RWPE1 (cell line): ENCODE measurements around the gene ULK4.
A peak's percentile ranks its signal among the peaks of the same experiment; 100 is the strongest.

Source experiments
- CTCF ChIA-PET: fragments of 350-600 bp; sonication (Branson Sonifier 250); formaldehyde crosslinking; extraction: SDS; loops from one replicate; lab custom pipeline; 2021; lab: Yijun Ruan, JAX
- POLR2A ChIA-PET: fragments of 400-600 bp; formaldehyde crosslinking; extraction: SDS; loops from one replicate; lab custom pipeline; 2020; ENCODE audit warnings: antibody characterized with exemption; ENCODE audit not compliant: low non-redundant PET; lab: Yijun Ruan, JAX
- DNase-seq: peaks from one replicate; pipeline ENCODE4 v3.0.0; 2012; ENCODE audit warnings: low spot score
- H3K27ac ChIP-seq: fragments of 450-650 bp; 2 replicates; pipeline ENCODE4 v1.5.1; 2017
- TF ChIP-seq, protein P1 (sequence below): fragments of 450-650 bp; conservative IDR thresholded peaks from 2 replicates; pipeline ENCODE4 v1.5.1; 2017; ENCODE audit warnings: low read depth, mild to moderate bottlenecking

Gene ULK4

DNA sequence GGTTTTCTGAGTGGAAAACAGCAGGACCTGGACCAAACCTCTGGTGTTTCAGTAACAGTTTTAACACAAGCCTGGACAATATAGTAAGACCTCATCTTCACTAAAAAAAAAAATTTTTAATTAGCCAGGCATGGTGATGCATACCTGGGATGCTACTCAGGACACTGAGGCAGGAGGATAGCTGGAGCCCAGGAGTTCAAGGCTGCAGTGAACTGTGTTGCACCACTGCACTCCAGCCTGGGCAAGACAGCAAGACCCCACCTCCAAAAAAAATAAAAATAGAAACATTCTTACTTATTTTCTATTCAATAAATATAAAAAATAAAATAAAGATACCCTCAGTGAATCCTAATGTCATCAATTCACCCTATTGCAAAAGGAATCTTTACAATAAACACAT, 21.5 kb downstream of the ULK4 start:
- POLR2A ChIA-PET = no interaction called here
- CTCF ChIA-PET = no interaction called here
- TF ChIP-seq, protein P1, sequence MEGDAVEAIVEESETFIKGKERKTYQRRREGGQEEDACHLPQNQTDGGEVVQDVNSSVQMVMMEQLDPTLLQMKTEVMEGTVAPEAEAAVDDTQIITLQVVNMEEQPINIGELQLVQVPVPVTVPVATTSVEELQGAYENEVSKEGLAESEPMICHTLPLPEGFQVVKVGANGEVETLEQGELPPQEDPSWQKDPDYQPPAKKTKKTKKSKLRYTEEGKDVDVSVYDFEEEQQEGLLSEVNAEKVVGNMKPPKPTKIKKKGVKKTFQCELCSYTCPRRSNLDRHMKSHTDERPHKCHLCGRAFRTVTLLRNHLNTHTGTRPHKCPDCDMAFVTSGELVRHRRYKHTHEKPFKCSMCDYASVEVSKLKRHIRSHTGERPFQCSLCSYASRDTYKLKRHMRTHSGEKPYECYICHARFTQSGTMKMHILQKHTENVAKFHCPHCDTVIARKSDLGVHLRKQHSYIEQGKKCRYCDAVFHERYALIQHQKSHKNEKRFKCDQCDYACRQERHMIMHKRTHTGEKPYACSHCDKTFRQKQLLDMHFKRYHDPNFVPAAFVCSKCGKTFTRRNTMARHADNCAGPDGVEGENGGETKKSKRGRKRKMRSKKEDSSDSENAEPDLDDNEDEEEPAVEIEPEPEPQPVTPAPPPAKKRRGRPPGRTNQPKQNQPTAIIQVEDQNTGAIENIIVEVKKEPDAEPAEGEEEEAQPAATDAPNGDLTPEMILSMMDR = no peak
- DNase-seq = no peak
- no peak overlapping the region for H3K27ac ChIP-seq

DNA sequence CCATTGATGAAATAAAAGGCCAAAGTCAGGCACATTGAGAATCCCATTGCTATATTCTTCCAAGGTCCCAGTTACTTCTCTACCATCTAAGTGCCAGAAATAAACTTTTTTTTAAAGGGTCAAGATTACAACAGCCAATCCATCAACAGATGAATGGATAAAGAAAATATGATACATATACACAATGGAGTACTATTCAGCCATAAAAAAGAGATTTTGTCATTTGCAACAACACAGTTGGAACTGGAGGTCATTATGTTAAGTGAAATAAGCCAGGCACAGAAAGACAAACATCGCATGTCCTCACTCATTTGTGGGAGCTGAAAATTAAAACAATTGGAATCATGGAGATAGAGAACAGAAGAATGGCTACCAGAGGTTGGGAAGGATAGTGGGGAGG, 25.5 kb downstream of the ULK4 start:
- no peak for DNase-seq
- CTCF ChIA-PET = no interaction called here
- no peak overlapping the region for H3K27ac ChIP-seq
- POLR2A ChIA-PET = no interaction called here
- TF ChIP-seq, protein P1 = no peak

DNA sequence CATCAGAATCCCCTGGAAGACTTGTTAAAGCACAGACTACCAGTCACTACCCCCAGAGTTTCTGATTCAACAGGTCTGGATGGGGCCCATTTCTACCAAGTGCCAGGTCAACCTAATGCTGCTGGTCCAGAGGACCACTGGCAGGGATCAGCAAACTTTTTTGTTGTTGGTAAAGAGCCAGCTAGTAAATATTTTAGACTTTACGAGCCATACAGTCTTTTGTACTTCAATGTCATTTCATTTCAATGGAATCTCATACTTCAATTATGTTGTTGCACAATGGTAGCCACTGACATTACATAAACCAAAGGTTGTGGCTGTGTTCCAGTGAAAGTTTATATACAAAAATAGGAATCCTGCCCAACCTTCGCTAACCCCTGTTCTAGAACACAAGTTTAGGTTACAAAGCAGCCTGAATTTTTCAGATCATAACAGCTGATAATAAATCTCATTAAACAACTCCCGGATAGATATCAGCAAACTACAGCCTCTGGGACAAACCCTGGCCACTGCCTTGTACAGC, 28.7 kb downstream of the ULK4 start:
- ChIA-PET CTCF (interaction anchor here (0.6 kb wide), 1 partner anchor 10 kb away, joined by 3 read pairs; no protein-coding TSS in a partner anchor), POLR2A (no interaction called here)
- TF ChIP-seq, protein P1 = no peak
- peak overlapping the region; percentile 69 for H3K27ac ChIP-seq
- DNase-seq = peak; percentile 24

DNA sequence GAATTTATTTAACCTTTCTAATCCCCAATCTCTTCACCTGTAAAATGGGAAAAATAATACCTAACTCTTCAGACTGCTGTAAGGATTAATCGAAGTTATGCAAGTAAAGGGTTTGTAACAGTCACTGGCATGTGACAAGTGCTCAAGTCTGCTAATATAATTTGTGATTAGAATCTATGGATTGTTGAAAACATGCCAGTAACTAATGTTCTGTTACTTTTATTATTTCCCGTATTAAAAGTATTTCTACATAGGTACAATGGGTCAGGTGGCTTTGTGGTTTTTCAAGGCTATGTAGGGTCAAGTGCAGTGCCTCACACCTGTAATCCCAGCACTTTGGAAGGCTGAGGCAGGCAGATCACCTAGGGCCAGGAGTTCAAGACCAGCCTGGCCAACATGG, 29.4 kb downstream of the ULK4 start:
- peak overlapping the region; percentile 69 for H3K27ac ChIP-seq
- no peak for DNase-seq
- TF ChIP-seq, protein P1 = no peak
- ChIA-PET CTCF (no interaction called here), POLR2A (no interaction called here)

DNA sequence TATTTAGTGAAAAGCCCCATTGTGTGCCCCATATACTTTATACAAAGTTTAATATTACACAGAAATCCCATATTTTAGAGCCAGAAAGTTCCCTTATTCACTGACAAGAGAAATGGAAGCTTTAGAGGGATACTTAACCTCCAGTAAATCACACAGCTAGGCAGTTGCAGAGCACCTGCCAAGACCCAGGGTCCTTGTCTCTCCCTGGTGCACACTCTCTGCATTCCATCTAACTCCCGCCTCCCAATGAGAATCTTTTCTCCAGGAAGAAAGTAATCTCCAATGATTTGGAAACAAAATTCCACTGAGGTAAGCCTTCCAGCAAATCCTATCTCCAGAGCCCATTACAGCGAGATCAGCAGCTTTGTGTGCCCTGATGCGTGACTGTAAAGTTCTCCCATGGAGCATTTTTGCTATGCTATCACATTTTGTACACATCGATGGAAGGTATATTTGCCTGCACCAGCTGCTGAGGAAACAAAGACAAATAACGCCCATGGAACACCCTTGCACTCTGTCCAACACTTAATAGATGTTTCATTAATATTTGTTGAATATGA, 41.4 kb downstream of the ULK4 start:
- POLR2A ChIA-PET = no interaction called here
- no peak for DNase-seq
- CTCF ChIA-PET = interaction anchor here (0.6 kb wide), 1 partner anchor 495 kb away, joined by 3 read pairs; no protein-coding TSS in a partner anchor
- TF ChIP-seq, protein P1 = no peak
- H3K27ac ChIP-seq = no peak overlapping the region

DNA sequence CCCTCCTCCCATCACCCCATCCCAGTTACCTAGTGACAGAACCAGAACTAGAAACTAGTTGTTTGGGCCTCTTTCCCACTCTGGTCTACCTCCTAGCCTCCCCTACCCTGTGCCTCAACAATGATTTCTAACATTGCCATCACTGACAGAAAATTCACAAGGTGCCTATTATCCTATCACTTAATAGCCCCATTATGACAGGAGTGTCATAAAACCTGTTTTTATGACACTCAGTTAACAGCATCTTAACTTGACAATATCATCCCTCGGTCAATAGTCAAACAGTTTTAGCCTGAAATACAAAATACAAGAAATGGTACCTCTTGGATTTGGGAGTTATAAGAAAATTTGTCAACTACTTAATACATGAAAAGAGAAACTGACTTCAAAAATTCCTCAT, 46.5 kb downstream of the ULK4 start:
- TF ChIP-seq, protein P1 = no peak
- POLR2A ChIA-PET = no interaction called here
- H3K27ac ChIP-seq = no peak overlapping the region
- no peak for DNase-seq
- CTCF ChIA-PET = no interaction called here
